Activated T-cell treated with anti-CD3 and anti-CD28 coated beads, Interleukin-2, amount 50 U/mL, for 72 hours (primary cell): Measurements from ENCODE around the gene CRABP2. TPM values are rescaled to one million over a fixed set of nuclear protein-coding genes. Genes with fewer than 3 reads are reported as not detected.

Experiments
- ATAC-seq, 2 donors: fragments of 150-1000 bp; cut with Tn5 transposase; replicated peaks in 1 of 2; 2 replicates each; pipeline ENCODE4 v1.10.0; 2021; ENCODE audit warnings: moderate library complexity in 2 of 2, mild to moderate bottlenecking in 1 of 2
- DNase-seq, 2 donors: peaks; one replicate each; pipeline ENCODE4 v3.0.0; 2021 to 2022; ENCODE audit warnings: mixed read lengths in 1 of 2
- H3K27ac Mint-ChIP-seq: one replicate; pipeline ENCODE4 v1.8.0; 2022; ENCODE audit warnings: mild to moderate bottlenecking, moderate library complexity, mixed read lengths
- H3K27me3 Mint-ChIP-seq: one replicate; pipeline ENCODE4 v1.8.0; 2022; ENCODE audit warnings: low read depth, mixed read lengths
- H3K36me3 Mint-ChIP-seq, 2 donors: one replicate each; pipeline ENCODE4 v1.8.0; 2022; ENCODE audit warnings: mixed read lengths in 2 of 2, mild to moderate bottlenecking in 1 of 2; ENCODE audit not compliant: insufficient read depth in 2 of 2
- H3K4me1 Mint-ChIP-seq: one replicate; pipeline ENCODE4 v1.8.0; 2022; ENCODE audit warnings: low read depth, mixed read lengths
- H3K4me3 Mint-ChIP-seq, 2 donors: one replicate each; pipeline ENCODE4 v1.8.0; 2022; ENCODE audit warnings: mild to moderate bottlenecking in 2 of 2, mixed read lengths in 2 of 2, moderate library complexity in 2 of 2
- H3K9me3 Mint-ChIP-seq, 2 donors: one replicate each; pipeline ENCODE4 v1.8.0; 2022; ENCODE audit warnings: mixed read lengths in 2 of 2
- total RNA-seq, 2 donors: library from RNA; stranded (reverse); gene quantifications; one replicate each; pipeline ENCODE4 v1.2.3, GENCODE V29; 2022

The CRABP2 gene
- total RNA-seq, 2 donors from 2014 or later, result 2.5 TPM

DNA sequence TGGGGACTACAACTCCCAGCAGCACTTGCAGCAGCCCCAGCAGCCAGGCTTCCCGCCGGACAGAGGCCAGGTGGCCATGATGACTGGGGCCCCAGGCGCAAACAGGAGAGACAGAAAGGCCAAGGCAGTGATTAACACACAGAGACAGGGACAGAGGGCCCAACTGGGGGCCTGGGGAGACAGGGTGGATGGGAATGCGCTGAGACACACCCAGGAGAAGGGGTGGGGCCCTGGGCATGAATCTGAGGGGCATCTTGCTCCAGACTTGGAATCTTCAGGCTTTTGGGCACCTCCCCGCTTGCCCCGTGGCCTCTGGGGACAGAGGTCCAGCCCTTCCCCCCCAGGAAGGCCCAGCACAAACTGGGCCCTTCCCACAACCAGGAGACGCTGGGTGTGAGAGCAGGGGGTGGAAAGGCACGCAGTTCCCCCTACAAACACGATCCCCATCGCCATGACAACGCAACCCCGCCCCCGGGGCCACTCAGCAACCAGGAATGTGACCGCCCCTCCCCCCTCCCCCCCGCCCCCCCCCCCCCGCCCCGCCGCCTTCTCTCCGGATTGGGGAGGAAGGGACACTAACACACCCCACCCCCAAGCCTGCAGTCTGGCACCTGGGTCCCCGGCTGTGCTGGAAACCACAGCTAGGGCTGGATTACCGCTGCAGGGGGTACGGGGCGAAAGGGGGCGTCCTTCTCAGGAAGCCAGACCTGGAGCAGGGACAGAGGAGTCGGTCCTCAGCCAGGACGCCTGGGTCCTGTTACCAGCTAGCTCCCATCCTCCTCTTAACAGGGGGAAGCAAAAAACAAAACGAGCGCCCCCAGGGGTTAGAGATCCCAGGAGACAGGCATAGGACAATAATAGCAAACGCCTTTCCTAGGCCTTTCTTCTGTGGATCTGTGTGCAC is 41.6 kb upstream of the CRABP2 start:
- Mint-ChIP-seq H3K4me3 (peak overlapping the region; percentile 89 to 92), H3K27me3 (no peaks in the 10 kb centered on the region), H3K36me3 (peaks cover 15 to 16% of the 10 kb centered on the region in 2 donors), H3K4me1 (peaks cover 65% of the 10 kb centered on the region), H3K9me3 (no peaks in the 10 kb centered on the region), H3K27ac (peak overlapping the region; percentile 93)
- ATAC-seq, result no peak
- DNase-seq, result peak; percentile 43 to 49

DNA sequence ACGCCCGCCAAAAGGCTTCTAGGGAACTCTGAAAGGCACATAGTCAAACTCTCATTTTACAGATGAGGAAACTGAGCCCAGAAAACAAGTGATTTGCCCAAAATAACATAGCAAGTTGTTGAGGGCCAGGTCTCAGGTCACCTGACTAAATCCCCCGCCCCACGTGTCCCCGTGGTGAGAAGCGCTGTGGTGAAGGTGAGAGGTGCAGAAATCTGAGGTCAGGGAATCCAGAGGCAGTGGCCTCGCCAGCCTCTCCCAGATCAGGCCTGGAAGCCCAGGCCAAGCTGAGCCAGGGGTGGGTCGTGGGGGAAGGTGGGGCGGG is 41.0 kb upstream of the CRABP2 start:
- peaks cover 15% of the 10 kb centered on the region in 2 donors for H3K36me3 Mint-ChIP-seq
- peak overlapping the region; percentile 89 to 92 for H3K4me3 Mint-ChIP-seq
- no peaks in the 10 kb centered on the region for H3K27me3 Mint-ChIP-seq
- peak overlapping the region; percentile 76 for H3K27ac Mint-ChIP-seq
- H3K4me1 Mint-ChIP-seq, result peaks cover 71% of the 10 kb centered on the region
- ATAC-seq (no peak), DNase-seq (no peak)
- H3K9me3 Mint-ChIP-seq, result no peaks in the 10 kb centered on the region

DNA sequence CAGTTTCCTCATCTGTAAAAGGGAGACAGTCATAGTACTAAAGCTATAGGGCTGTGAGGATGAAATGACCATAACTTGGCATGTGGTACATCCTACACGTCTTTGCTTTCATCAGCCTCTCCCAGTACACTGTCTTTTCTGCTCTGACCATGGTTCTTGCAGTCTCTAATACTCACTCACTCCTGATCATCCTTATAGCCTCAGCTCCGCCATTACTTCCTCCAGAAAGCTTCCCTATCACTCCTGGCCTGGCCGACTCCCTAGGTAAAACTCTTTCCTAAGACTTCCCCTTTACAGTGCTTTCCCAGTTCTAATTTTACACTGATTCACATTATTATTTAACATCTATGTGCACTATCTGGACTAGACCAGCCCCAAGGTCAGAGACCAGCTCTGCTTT is 40.5 kb upstream of the CRABP2 start:
- ATAC-seq (no peak), DNase-seq (no peak)
- H3K9me3 Mint-ChIP-seq, result no peaks in the 10 kb centered on the region
- H3K4me1 Mint-ChIP-seq, result peaks cover 74% of the 10 kb centered on the region
- H3K36me3 Mint-ChIP-seq, result peaks cover 17% of the 10 kb centered on the region in 2 donors
- no peaks in the 10 kb centered on the region for H3K27me3 Mint-ChIP-seq
- peak overlapping the region; percentile 76 for H3K27ac Mint-ChIP-seq
- H3K4me3 Mint-ChIP-seq, result peak overlapping the region; percentile 89 to 92

DNA sequence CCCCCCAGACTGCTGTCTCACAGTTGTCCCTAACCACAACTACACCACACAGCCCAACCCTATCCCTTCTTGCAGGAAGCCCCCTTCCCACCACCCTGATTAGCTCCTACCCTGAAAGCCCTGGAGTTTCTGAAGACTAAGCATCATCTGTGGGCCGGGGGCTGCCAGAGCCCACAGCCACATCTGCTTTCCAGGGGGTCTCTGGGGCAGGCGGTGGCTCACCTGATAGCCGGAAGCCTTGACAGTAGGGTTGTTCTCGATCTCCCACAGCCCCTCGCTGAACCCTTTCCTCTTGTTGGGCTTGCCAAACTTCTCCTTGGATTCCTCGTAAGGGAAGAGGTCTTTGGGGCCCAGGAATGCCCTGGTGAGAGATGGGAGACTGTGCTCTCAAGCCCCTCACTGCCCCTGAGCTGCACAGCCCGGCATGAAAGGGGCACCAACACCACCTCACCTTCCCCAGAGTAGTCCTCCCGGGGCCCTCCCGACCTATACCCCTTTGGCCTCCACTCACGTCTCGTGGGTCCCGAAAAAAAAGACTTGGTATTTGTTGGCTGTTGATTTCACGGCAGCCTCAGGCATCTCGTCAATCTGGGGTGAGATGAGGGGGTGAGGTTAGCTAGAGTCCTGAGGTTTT is 39.5 kb upstream of the CRABP2 start:
- no peak for ATAC-seq
- peaks cover 73% of the 10 kb centered on the region for H3K4me1 Mint-ChIP-seq
- no peak overlapping the region for H3K4me3 Mint-ChIP-seq
- H3K36me3 Mint-ChIP-seq, result peaks cover 11 to 18% of the 10 kb centered on the region in 2 donors
- peak overlapping the region; percentile 76 for H3K27ac Mint-ChIP-seq
- no peak for DNase-seq
- H3K27me3 Mint-ChIP-seq, result no peaks in the 10 kb centered on the region
- no peaks in the 10 kb centered on the region for H3K9me3 Mint-ChIP-seq

DNA sequence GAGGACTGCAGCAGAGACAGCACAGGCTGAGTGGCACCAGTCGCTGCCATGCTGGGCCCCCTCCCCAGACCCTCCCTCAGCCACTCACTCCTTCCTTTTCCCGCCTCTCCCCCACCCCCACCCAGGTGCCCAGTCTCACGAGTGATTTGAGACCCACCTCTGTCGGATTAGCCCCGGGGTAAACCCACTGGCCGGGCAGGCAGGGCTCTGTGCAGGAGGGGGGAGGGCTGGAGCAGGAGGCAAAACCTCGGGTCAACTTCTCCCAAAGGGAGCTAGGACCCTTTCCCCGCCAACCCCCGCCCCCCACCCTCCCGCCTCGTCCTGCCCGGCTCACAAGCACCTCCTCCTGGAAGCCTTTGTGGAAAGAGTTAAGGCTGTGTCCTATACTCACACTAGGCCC is 39.0 kb upstream of the CRABP2 start:
- no peaks in the 10 kb centered on the region for H3K9me3 Mint-ChIP-seq
- no peaks in the 10 kb centered on the region for H3K27me3 Mint-ChIP-seq
- peaks cover 69% of the 10 kb centered on the region for H3K4me1 Mint-ChIP-seq
- H3K36me3 Mint-ChIP-seq, result peaks cover 7 to 18% of the 10 kb centered on the region in 2 donors
- peak overlapping the region; percentile 72 for H3K27ac Mint-ChIP-seq
- ATAC-seq (no peak), DNase-seq (no peak)
- H3K4me3 Mint-ChIP-seq, result no peak overlapping the region

DNA sequence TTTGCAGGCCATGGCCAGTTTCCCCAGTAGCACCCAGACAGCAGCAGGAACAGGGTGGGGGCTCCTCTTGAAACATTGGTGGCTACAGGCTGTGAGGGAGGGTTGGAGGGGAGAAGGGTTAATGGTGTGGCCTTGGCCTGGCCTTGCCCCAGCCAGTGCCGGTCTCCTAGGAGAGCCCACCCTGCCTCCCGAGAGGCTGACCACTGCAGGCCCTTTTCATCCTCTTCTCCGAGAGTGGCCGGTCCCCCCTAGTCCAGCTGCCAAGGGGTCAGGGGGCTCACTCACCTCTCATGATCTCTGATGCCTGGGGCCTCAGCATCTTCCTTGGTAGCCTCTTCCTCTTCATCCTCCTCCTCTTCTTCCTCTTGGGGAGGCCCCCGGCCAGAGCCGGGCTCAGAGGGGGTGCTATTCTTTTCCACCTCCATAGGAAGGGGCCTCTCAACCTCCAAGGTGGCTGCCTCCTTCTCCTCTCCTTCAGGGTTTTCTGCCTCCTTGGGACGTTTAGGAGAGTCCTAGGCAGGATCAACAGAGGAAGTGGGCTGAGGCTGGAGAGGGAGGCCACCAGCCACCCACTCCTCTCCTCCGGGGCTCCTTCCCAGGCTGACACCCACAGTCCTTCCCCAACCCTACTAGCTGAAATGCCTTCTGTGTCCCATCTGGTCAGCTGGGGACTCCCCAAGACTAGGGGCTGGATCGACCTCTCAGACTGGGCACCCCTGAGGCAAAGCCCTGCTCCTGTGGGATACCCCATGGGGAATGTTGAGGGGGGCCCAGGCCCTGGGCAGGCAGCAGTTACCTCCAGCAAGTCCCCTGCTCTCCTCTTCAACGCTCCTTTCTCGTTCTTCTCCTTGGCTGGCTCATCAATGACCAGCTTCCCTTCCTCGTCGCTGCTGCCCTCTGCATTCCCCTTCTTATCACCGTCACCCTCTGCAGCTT is 38.3 kb upstream of the CRABP2 start:
- no peaks in the 10 kb centered on the region for H3K27me3 Mint-ChIP-seq
- H3K9me3 Mint-ChIP-seq, result no peaks in the 10 kb centered on the region
- peaks cover 7 to 16% of the 10 kb centered on the region in 2 donors for H3K36me3 Mint-ChIP-seq
- H3K4me1 Mint-ChIP-seq, result peaks cover 69% of the 10 kb centered on the region
- DNase-seq, result no peak
- H3K4me3 Mint-ChIP-seq, result peak overlapping the region in 1 of 2 donors; percentile 53
- peak overlapping the region; percentile 72 for H3K27ac Mint-ChIP-seq
- ATAC-seq, result no peak

DNA sequence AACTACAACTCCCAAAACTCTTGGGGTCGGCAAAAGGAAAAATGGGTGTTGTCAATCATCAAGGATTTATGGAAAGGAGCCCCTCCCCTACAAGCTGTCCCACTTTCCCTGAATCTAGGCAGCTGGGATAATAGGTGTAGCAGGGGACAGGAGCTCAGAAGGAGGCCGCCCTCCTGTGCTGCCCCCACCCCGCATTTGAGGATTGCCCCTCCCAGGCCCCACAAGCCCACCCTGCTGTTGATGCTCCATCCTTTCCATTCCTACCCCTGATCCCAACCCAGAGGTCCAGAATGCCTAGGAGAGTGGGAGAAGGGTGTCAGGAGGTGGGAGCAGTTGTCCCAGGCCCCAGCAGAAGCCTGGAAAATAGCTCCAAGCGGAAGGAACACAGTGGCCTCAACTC is 37.4 kb upstream of the CRABP2 start:
- Mint-ChIP-seq H3K36me3 (peaks cover 7 to 19% of the 10 kb centered on the region in 2 donors), H3K27ac (peak overlapping the region; percentile 98), H3K9me3 (no peaks in the 10 kb centered on the region), H3K27me3 (no peaks in the 10 kb centered on the region), H3K4me1 (peaks cover 62% of the 10 kb centered on the region), H3K4me3 (peak overlapping the region in 1 of 2 donors; percentile 93)
- ATAC-seq (no peak), DNase-seq (no peak)

DNA sequence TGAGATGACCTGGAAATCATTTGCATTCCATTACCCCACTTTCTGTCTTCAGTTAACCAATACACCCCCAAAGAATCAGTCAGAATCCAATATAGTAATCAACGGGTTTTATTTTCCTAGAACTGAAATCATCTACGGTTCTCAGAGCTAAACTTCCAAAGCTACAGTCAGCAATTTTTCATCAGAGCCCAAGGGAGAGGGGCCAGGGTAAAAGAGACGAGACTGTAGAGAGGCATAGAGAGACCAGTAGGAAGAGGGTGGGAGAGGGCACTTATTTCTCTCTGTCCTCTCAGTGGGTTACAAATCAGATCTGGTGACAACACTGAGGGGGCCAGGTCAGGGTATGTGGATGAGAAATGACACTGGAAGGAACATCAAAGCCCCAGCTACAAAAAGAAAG is 36.6 kb upstream of the CRABP2 start:
- ATAC-seq (peak in 1 of 2 donors; percentile 7), DNase-seq (no peak)
- Mint-ChIP-seq H3K4me3 (peak overlapping the region; percentile 93 to 100), H3K27ac (peak overlapping the region; percentile 98), H3K4me1 (peaks cover 55% of the 10 kb centered on the region), H3K9me3 (no peaks in the 10 kb centered on the region), H3K27me3 (no peaks in the 10 kb centered on the region), H3K36me3 (peaks cover 7 to 19% of the 10 kb centered on the region in 2 donors)

DNA sequence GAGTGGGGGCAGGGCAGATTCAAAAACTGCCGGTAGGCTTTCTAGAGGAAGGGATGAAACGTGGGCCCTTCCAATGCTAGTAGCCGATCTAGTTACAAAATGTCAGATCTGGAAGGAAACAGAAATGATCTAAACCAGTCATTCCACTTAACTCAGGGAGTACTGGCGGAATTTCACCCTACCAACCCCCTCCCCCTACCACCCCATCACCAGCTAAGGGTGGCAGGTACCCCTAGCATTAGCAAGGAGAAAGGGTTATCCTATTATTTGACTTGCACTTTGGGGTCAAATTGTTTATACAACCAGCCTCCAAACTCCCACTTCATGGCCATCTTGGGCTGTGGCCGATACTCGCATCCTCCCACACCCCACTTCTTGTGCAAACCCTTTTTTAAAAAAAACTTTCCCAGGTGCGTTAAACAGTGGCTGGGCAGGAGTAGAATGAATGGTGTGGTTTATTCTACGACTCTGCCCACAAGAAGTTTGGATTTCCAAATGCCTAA is 36.1 kb upstream of the CRABP2 start:
- Mint-ChIP-seq H3K9me3 (no peaks in the 10 kb centered on the region), H3K27me3 (no peaks in the 10 kb centered on the region), H3K4me3 (peak overlapping the region; percentile 93 to 100), H3K36me3 (peaks cover 7 to 19% of the 10 kb centered on the region in 2 donors), H3K27ac (peak overlapping the region; percentile 98), H3K4me1 (peaks cover 51% of the 10 kb centered on the region)
- ATAC-seq (peak in 1 of 2 donors; percentile 32), DNase-seq (peak in 1 of 2 donors; percentile 49)

DNA sequence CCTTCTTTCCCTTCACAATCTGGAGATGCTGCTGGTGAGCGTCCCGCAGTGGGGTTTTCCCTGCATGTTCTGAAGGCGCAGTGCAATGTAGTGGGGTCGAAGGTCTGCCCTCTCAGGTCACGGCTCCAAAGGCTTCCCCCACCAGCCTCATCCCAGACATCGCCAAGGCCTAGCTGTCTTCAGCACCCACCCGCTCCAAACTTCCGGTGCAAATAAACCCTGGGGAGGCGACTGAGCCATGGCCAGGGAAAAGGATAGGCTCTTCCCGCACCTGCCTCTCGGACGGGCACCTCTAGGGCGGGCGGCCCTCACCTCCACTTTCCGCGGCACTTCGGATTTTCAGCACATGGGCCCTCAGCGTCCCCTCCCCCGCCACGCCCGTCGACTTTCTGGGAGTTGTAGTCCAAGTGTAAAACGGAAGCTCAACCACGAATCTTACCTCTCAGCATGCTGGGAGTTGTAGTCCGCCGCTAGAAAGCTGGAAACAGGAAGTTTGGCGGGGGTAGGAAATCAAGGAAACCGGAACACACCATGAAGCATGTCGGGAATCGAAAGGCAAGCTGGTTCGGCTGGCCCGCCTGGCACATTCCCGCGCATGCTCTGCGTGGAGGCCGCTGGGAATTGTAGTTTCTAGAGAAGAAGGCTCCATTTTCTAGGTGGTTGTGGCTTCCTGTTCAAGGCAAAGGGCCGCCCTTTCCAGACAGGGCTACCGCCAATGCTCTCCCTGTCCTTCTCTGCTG is 35.5 kb upstream of the CRABP2 start, which contains the start of gene MRPL24:
Gene MRPL24 (minus strand): TSS at position 348 of the 740 bp plus-strand sequence. CDS start 2,384 bp downstream, outside the sequence.
- H3K27me3 Mint-ChIP-seq, result no peaks in the 10 kb centered on the region
- peaks cover 7 to 17% of the 10 kb centered on the region in 2 donors for H3K36me3 Mint-ChIP-seq

DNA sequence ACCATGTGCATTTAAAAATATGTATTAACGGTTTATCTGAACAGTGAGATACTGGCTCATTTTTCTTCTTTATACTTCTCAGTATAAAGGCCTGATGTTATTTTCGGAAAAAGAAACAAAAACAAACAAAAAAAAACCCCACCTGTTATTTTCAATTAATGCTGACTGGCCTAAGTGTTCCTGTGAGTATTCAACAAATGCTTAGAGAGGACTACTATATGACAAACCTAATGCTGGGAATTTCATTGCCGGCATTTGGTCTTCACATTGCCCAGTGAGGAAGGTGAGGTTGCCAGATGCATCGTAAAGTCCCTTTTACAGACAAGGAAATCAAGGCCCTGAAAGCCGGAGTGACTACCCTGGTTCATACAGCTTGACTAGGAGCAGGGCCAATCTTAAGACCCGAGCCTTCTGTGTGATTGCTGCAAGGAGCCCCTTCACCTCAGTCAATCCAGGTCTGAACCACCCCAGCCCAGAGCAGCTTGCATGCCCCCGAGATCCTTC is 34.9 kb upstream of the CRABP2 start:
- Mint-ChIP-seq H3K27me3 (no peaks in the 10 kb centered on the region), H3K27ac (peak overlapping the region; percentile 98), H3K36me3 (peaks cover 4 to 11% of the 10 kb centered on the region in 2 donors), H3K9me3 (no peaks in the 10 kb centered on the region), H3K4me1 (peaks cover 39% of the 10 kb centered on the region), H3K4me3 (peak overlapping the region; percentile 93 to 100)
- DNase-seq, result peak in 1 of 2 donors; percentile 25
- peak in 1 of 2 donors; percentile 0 for ATAC-seq

More for the DNA sequence above, 35.5 kb upstream of the CRABP2 start, which contains the start of gene MRPL24:
- DNase-seq, result peak; percentile 95 to 96
- Mint-ChIP-seq H3K9me3 (no peaks in the 10 kb centered on the region), H3K4me3 (peak within 1 kb of the TSS; percentile 93 to 100), H3K27ac (peak within 1 kb of the TSS; percentile 98), H3K4me1 (peaks cover 45% of the 10 kb centered on the region)
- peak; percentile 85 to 91 for ATAC-seq
